Neural cell (in vitro differentiated cells): ENCODE measurements around the gene MOSMO. TPM values are rescaled to one million over a fixed set of nuclear protein-coding genes. Genes with fewer than 3 reads are reported as not detected.

ENCODE experiments used
- H2AFZ ChIP-seq: fragments of 200-600, 300-800 bp; sonication (generic), shearing (Covaris generic); 2 replicates; pipeline ENCODE4 v1.6.0; 2014; ENCODE audit warnings: low read depth, mild to moderate bottlenecking, antibody characterized with exemption, low read length, moderate library complexity
- H3F3A ChIP-seq: fragments of 200-600 bp; shearing (Covaris generic); 2 replicates; pipeline ENCODE4 v1.6.1; 2016; ENCODE audit warnings: mild to moderate bottlenecking, moderate library complexity, mixed read lengths, antibody characterized with exemption, low read length; ENCODE audit not compliant: insufficient read depth, poor library complexity, severe bottlenecking
- H3K27ac ChIP-seq: fragments of 200-600, 300-800 bp; sonication (generic), shearing (Covaris generic); 2 replicates; pipeline ENCODE4 v1.5.1; 2014; ENCODE audit warnings: mild to moderate bottlenecking, low read length, moderate library complexity
- H3K27me3 ChIP-seq: fragments of 300-800, 200-600 bp; sonication (generic), shearing (Covaris generic); 2 replicates; pipeline ENCODE4 v1.6.0; 2014; ENCODE audit warnings: mild to moderate bottlenecking, low read depth, low read length, moderate library complexity; ENCODE audit not compliant: insufficient read depth
- H3K36me3 ChIP-seq: fragments of 300-800, 200-600 bp; sonication (generic), shearing (Covaris generic); 2 replicates; pipeline ENCODE4 v1.5.1; 2014; ENCODE audit warnings: mild to moderate bottlenecking, antibody characterized with exemption, low read length, moderate library complexity; ENCODE audit not compliant: insufficient read depth
- H3K4me2 ChIP-seq: fragments of 300-800, 200-600 bp; sonication (generic), shearing (Covaris generic); 2 replicates; pipeline ENCODE4 v1.6.0; 2014; ENCODE audit warnings: mild to moderate bottlenecking, low read length
- H3K4me3 ChIP-seq: fragments of 300-800, 200-600 bp; sonication (generic), shearing (Covaris generic); 2 replicates; pipeline ENCODE4 v1.5.1; 2014; ENCODE audit warnings: mild to moderate bottlenecking, low read length, moderate library complexity
- H3K79me2 ChIP-seq: fragments of 200-600 bp; shearing (Covaris generic); replicated peaks from 2 replicates; pipeline ENCODE4 v1.6.0; 2014; ENCODE audit warnings: mild to moderate bottlenecking, low read length, moderate library complexity; ENCODE audit not compliant: insufficient read depth
- H3K9ac ChIP-seq: fragments of 300-800, 200-600 bp; sonication (generic), shearing (Covaris generic); 2 replicates; pipeline ENCODE4 v1.6.1; 2016; ENCODE audit warnings: mild to moderate bottlenecking, low read length, mixed read lengths
- H3K9me2 ChIP-seq: fragments of 200-600 bp; shearing (Covaris generic); 2 replicates; pipeline ENCODE4 v1.6.1; 2016; ENCODE audit warnings: mild to moderate bottlenecking, low read length, mixed read lengths; ENCODE audit not compliant: insufficient read depth
- H3K9me3 ChIP-seq: fragments of 200-600, 300-800 bp; sonication (generic), shearing (Covaris generic); 2 replicates; pipeline ENCODE4 v1.6.1; 2016; ENCODE audit warnings: mild to moderate bottlenecking, mixed run types, low read length, moderate library complexity, mixed read lengths
- H4K20me1 ChIP-seq: fragments of 200-600 bp; shearing (Covaris generic); 2 replicates; pipeline ENCODE4 v1.6.1; 2016; ENCODE audit warnings: mild to moderate bottlenecking, mixed run types; ENCODE audit not compliant: insufficient read depth
- CTCF ChIP-seq: fragments of 450-650 bp; IDR thresholded peaks from 2 replicates; pipeline ENCODE4 v1.5.1; 2014; ENCODE audit warnings: antibody characterized with exemption, mild to moderate bottlenecking, moderate library complexity; ENCODE audit not compliant: poor library complexity, severe bottlenecking
- EP300 ChIP-seq: fragments of 450-650 bp; conservative IDR thresholded peaks from 2 replicates; pipeline ENCODE4 v1.6.1; 2014; ENCODE audit warnings: antibody characterized with exemption, mild to moderate bottlenecking, moderate library complexity; ENCODE audit not compliant: poor library complexity, severe bottlenecking
- POLR2AphosphoS5 ChIP-seq: IDR thresholded peaks from 2 replicates; pipeline ENCODE4 v1.6.1; 2012
- RAD21 ChIP-seq: fragments of 450-650 bp; conservative IDR thresholded peaks from 2 replicates; pipeline ENCODE4 v1.6.1; 2014; ENCODE audit warnings: antibody characterized with exemption, mild to moderate bottlenecking, moderate library complexity
- REST ChIP-seq: IDR thresholded peaks from 2 replicates; pipeline ENCODE4 v1.6.1; 2012; ENCODE audit warnings: borderline replicate concordance
- TAF1 ChIP-seq: IDR thresholded peaks from 2 replicates; pipeline ENCODE4 v1.6.1; 2012; ENCODE audit warnings: low read depth
- polyA plus RNA-seq: library from polyadenylated mRNA; depleted of rRNA; stranded (reverse); fragments of >200 nt; gene quantifications from 2 replicates; pipeline ENCODE4 v1.2.3, GENCODE V29; 2014

The MOSMO gene
- polyA plus RNA-seq, 1 donor from 2014 or later = 56.3 TPM

- Histone ChIP-seq H3K4me2 (peak overlapping the region; percentile 18), H3K4me3 (peak overlapping the region; percentile 45), H3K79me2 (no peaks in the 10 kb centered on the region), H3K27me3 (no peaks in the 10 kb centered on the region), H2AFZ (peak overlapping the region; percentile 4), H4K20me1 (no peaks in the 10 kb centered on the region), H3F3A (no peaks in the 10 kb centered on the region), H3K27ac (peak overlapping the region; percentile 76), H3K9me2 (no peaks in the 10 kb centered on the region), H3K9me3 (no peaks in the 10 kb centered on the region), H3K36me3 (no peaks in the 10 kb centered on the region), H3K9ac (peak overlapping the region; percentile 52)
- TF ChIP-seq TAF1 = peak; percentile 37
- TF ChIP-seq CTCF = no peak
- peak; percentile 60 for TF ChIP-seq POLR2AphosphoS5
These were observed 63.5 kb downstream of the MOSMO start for GRCh38 chr16:22071331-22071910.

- H3K79me2 ChIP-seq = no peaks in the 10 kb centered on the region
- TF ChIP-seq EP300 (no peak), REST (no peak), TAF1 (no peak), POLR2AphosphoS5 (no peak), RAD21 (no peak), CTCF (no peak)
- no peaks in the 10 kb centered on the region for H3K9me2 ChIP-seq
- no peak overlapping the region for H3K27ac ChIP-seq
- no peak overlapping the region for H3K9ac ChIP-seq
- H3F3A ChIP-seq = no peaks in the 10 kb centered on the region
- no peaks in the 10 kb centered on the region for H3K36me3 ChIP-seq
- no peak overlapping the region for H3K4me2 ChIP-seq
- H4K20me1 ChIP-seq = no peaks in the 10 kb centered on the region
- no peak overlapping the region for H3K4me3 ChIP-seq
- no peaks in the 10 kb centered on the region for H3K27me3 ChIP-seq
- no peak overlapping the region for H2AFZ ChIP-seq
- no peaks in the 10 kb centered on the region for H3K9me3 ChIP-seq
These were observed 65.4 kb downstream of the MOSMO start for GRCh38 chr16:22073350-22073749.
